HEK293 (cell line): ENCODE data around the gene ADRB2.

Experiments
- HOXA7 ChIP-seq: sonication (generic); formaldehyde crosslinking; IDR thresholded peaks from 2 replicates; pipeline ENCODE4 v1.8.1; 2022; ENCODE audit warnings: missing genetic modification reagents, borderline replicate concordance
- ZBTB17 ChIP-seq: fragments of 450-650 bp; formaldehyde crosslinking; IDR thresholded peaks from 2 replicates; pipeline ENCODE4 v1.5.1; 2016; ENCODE audit warnings: missing biosample characterization, missing genetic modification characterization
- ZFP41 ChIP-seq: fragments of 450-650 bp; formaldehyde crosslinking; IDR thresholded peaks from 2 replicates; pipeline ENCODE4 v1.5.1; 2016; ENCODE audit warnings: missing biosample characterization, missing genetic modification characterization, borderline replicate concordance
- TF ChIP-seq, protein P1 (sequence below): fragments of 450-650 bp; formaldehyde crosslinking; IDR thresholded peaks from 2 replicates; pipeline ENCODE4 v1.5.1; 2016; ENCODE audit warnings: missing biosample characterization, missing genetic modification characterization
- TF ChIP-seq, protein P2 (sequence below): fragments of 450-650 bp; formaldehyde crosslinking; IDR thresholded peaks from 2 replicates; pipeline ENCODE4 v1.5.1; 2016; ENCODE audit warnings: missing biosample characterization, missing genetic modification characterization

DNA sequence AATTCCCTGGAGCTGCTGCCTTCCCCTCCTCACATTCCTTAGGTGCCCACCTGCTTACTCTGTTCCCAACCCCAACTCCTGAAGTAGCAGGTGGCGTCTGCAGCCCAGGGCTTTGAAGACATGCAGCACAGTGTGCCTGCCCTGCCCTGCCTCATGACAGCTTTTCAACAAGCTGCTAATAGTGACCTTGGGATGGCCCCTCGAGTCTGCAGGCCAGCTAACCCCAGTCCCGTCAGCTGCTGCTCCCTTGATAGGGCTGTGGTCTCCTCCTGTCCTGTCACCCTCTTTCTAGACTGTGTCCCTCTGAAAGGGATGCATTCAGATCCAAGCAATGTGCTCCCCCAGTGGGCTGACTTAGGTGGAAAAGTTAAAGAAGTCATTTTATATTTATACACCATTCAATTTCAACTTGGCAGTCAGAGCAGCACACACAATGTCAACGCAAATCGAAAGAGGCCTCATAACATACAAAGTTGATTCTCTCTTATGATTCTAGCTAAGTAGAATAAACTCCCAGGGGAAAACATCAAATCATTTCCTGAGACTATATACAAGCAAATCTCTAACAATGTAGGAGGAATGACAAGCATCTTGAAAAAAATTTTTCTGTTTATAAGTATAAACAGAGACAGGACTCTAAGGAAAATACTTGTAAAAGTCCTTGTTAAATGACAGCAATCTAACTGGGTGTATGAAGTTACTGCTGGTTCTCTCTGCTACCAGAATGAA is 37.9 kb downstream of the ADRB2 start:
- TF ChIP-seq, protein P1, sequence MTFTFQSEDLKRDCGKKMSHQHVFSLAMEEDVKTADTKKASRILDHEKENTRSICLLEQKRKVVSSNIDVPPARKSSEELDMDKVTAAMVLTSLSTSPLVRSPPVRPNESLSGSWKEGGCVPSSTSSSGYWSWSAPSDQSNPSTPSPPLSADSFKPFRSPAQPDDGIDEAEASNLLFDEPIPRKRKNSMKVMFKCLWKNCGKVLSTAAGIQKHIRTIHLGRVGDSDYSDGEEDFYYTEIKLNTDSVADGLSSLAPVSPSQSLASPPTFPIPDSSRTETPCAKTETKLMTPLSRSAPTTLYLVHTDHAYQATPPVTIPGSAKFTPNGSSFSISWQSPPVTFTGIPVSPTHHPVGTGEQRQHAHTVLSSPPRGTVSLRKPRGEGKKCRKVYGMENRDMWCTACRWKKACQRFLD (tag by site-specific recombination), result no peak
- TF ChIP-seq, protein P2, sequence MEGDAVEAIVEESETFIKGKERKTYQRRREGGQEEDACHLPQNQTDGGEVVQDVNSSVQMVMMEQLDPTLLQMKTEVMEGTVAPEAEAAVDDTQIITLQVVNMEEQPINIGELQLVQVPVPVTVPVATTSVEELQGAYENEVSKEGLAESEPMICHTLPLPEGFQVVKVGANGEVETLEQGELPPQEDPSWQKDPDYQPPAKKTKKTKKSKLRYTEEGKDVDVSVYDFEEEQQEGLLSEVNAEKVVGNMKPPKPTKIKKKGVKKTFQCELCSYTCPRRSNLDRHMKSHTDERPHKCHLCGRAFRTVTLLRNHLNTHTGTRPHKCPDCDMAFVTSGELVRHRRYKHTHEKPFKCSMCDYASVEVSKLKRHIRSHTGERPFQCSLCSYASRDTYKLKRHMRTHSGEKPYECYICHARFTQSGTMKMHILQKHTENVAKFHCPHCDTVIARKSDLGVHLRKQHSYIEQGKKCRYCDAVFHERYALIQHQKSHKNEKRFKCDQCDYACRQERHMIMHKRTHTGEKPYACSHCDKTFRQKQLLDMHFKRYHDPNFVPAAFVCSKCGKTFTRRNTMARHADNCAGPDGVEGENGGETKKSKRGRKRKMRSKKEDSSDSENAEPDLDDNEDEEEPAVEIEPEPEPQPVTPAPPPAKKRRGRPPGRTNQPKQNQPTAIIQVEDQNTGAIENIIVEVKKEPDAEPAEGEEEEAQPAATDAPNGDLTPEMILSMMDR (tag by site-specific recombination), result no peak
- TF ChIP-seq ZBTB17 (no peak), HOXA7 (no peak), ZFP41 (tag by site-specific recombination) (no peak)
